CD8-positive, alpha-beta memory T cell (primary cell): ENCODE results near the gene TENT4B. TPM values are rescaled to one million over a fixed set of nuclear protein-coding genes. Genes with fewer than 3 reads are reported as not detected.
"Not testable (repeated sequence)": the region's sequence is repeated elsewhere in the genome, so short reads cannot be mapped to it uniquely, and the experiment has no call there.

ENCODE experiments used
- CTCF ChIA-PET: fragments of 350-600 bp; sonication (Branson Sonifier 250); formaldehyde crosslinking; loops from one replicate; lab custom pipeline; 2021; ENCODE audit warnings: antibody characterized with exemption; lab: Charles Lee
- POLR2A ChIA-PET: fragments of 350-600 bp; sonication (Branson Sonifier 250); formaldehyde crosslinking; loops from one replicate; lab custom pipeline; 2021; ENCODE audit warnings: antibody characterized with exemption; lab: Charles Lee
- DNase-seq, 5 donors: peaks; one replicate each; pipeline versions ENCODE4 v3.0.0 to v3.0.0-alpha.2; 2020 to 2022; ENCODE audit warnings: mixed read lengths in 1 of 5
- H3K27ac ChIP-seq: one replicate; pipeline ENCODE4 v1.7.0; 2013; ENCODE audit warnings: low read depth, mild to moderate bottlenecking, low read length, moderate library complexity
- H3K27me3 ChIP-seq: 2 replicates; pipeline ENCODE4 v1.7.0; 2013; ENCODE audit warnings: low read length, mild to moderate bottlenecking; ENCODE audit not compliant: insufficient read depth, poor library complexity, severe bottlenecking
- H3K36me3 ChIP-seq: 2 replicates; pipeline ENCODE4 v1.7.0; 2013; ENCODE audit warnings: mild to moderate bottlenecking, low read length, moderate library complexity; ENCODE audit not compliant: insufficient read depth
- H3K4me1 ChIP-seq: 2 replicates; pipeline ENCODE4 v1.7.0; 2013; ENCODE audit warnings: mild to moderate bottlenecking, low read length, moderate library complexity; ENCODE audit not compliant: insufficient read depth
- H3K4me3 ChIP-seq: 2 replicates; pipeline ENCODE4 v1.7.0; 2013; ENCODE audit warnings: mild to moderate bottlenecking, low read length
- H3K9me3 ChIP-seq: 2 replicates; pipeline ENCODE4 v1.7.0; 2013; ENCODE audit warnings: mild to moderate bottlenecking, low read length
- H3K27ac Mint-ChIP-seq, 8 donors: one replicate each; pipeline ENCODE4 v1.8.0; 2020 to 2021; ENCODE audit warnings: mixed read lengths in 8 of 8, mild to moderate bottlenecking in 6 of 8, inconsistent platforms in 3 of 8, moderate library complexity in 3 of 8
- H3K27me3 Mint-ChIP-seq, 2 donors: one replicate each; pipeline ENCODE4 v1.8.0; 2020 to 2021; ENCODE audit warnings: mixed read lengths in 2 of 2, mild to moderate bottlenecking in 1 of 2, moderate library complexity in 1 of 2
- H3K36me3 Mint-ChIP-seq, 3 donors: one replicate each; pipeline ENCODE4 v1.8.0; 2020 to 2021; ENCODE audit warnings: mixed read lengths in 3 of 3, inconsistent platforms in 1 of 3, mild to moderate bottlenecking in 1 of 3
- H3K4me1 Mint-ChIP-seq, 3 donors: one replicate each; pipeline ENCODE4 v1.8.0; 2020 to 2021; ENCODE audit warnings: mixed read lengths in 3 of 3, inconsistent platforms in 1 of 3, mild to moderate bottlenecking in 1 of 3
- H3K4me3 Mint-ChIP-seq, 7 donors: one replicate each; pipeline ENCODE4 v1.8.0; 2020 to 2021; ENCODE audit warnings: mixed read lengths in 7 of 7, mild to moderate bottlenecking in 6 of 7, moderate library complexity in 4 of 7, inconsistent platforms in 2 of 7
- H3K9me3 Mint-ChIP-seq, 5 donors: one replicate each; pipeline ENCODE4 v1.8.0; 2020 to 2022; ENCODE audit warnings: mixed read lengths in 5 of 5, mild to moderate bottlenecking in 3 of 5, moderate library complexity in 2 of 5, inconsistent platforms in 1 of 5
- polyA plus RNA-seq: library from polyadenylated mRNA; unstranded; fragments of 300-500 nt; fragmentation: Illumina TruSeq; gene quantifications from one replicate; pipeline ENCODE4 v1.2.3, GENCODE V29; 2021
- total RNA-seq, 2 experiments: library from RNA; stranded (reverse); gene quantifications; one replicate each; pipeline ENCODE4 v1.2.3, GENCODE V29; 2021

The TENT4B gene
- total and polyA plus RNA-seq, 3 experiments from 2014 or later: 5.6 to 23.0 (median 21.6) TPM

DNA sequence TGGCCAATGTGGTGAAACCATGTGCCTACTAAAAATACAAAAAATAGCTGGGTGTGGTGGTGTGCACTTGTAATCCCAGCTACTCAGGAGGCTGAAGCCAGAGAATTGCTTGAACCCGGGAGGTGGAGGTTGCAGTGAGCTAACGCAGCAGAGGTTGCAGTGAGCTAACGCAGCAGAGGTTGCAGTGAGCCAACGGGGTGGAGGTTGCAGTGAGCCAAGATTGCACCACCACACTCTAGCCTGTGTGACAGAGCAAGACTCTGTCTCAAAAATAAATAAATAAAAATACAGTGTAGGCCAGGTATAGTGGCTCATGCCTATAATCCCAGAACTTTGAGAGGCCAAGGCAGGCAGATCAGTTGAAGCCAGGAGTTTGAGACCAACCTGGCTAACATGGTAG lies 18.7 kb downstream of the TENT4B start:
- CTCF ChIA-PET: interaction anchor here (0.6 kb wide), 1 partner anchor 488 kb away, joined by 3 read pairs; no protein-coding TSS in a partner anchor

DNA sequence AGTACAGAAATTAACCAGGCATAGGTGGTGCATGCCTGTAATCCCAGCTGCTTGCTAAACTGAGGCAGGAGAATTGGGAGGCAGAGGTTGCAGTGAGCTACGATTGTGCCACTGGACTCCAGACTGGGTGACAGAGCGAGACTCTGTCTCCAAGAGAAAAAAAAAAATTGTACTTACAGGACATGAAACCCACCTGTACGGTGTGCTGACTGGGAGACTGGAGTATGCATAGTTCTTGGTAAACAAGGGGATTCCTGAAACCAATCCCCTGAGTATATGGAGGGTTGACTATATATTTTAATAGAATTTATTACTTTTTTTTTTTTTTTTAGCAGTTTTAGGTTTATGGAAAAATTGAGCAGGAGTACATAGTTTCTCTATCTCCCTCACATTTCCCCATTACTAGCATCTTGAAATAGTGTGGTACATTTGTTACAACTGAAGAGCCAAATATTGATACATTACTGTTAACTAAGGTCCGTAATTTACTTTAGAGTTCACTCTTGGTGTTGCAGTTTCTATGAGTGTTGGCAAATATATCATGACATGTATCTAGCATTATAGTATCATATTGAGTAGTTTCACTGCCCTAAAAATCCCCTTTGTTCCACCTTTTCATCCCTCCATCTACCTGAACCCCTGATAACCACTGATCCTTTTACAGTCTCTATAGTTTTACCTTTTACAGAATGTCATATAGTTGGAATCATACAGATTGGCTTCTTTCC lies 19.3 kb downstream of the TENT4B start:
- Mint-ChIP-seq H3K4me1 (peaks cover 51 to 77% (median 66%) of the 10 kb centered on the region in 3 donors), H3K27me3 (no peaks in the 10 kb centered on the region), H3K4me3 (no peak overlapping the region), H3K36me3 (peaks cover 0 to 22% (median 4%) of the 10 kb centered on the region in 3 donors), H3K9me3 (no peaks in the 10 kb centered on the region), H3K27ac (peak overlapping the region in 4 of 8 donors; percentile 6 to 20 (median 8))
- no peak overlapping the region for H3K4me3 ChIP-seq
- CTCF ChIA-PET: interaction anchor here (0.6 kb wide), 1 partner anchor 487 kb away, joined by 3 read pairs; no protein-coding TSS in a partner anchor
- H3K4me1 ChIP-seq: peaks cover 25% of the 10 kb centered on the region
- no peak for DNase-seq
- POLR2A ChIA-PET: no interaction called here
- no peak overlapping the region for H3K27ac ChIP-seq
- H3K27me3 ChIP-seq: no peaks in the 10 kb centered on the region
- no peaks in the 10 kb centered on the region for H3K36me3 ChIP-seq
- H3K9me3 ChIP-seq: no peaks in the 10 kb centered on the region

More for the DNA sequence above, 18.7 kb downstream of the TENT4B start:
- H3K4me3 Mint-ChIP-seq: peak overlapping the region in 2 of 7 donors; percentile 31 to 32
- H3K4me3 ChIP-seq, H3K27me3 Mint-ChIP-seq, H3K9me3 Mint-ChIP-seq, H3K36me3 ChIP-seq, DNase-seq, H3K27ac ChIP-seq, H3K27me3 ChIP-seq, POLR2A ChIA-PET, H3K9me3 ChIP-seq: not testable (repeated sequence)
- H3K36me3 Mint-ChIP-seq: peaks cover 0 to 21% (median 4%) of the 10 kb centered on the region in 3 donors
- H3K4me1 Mint-ChIP-seq: peaks cover 54 to 78% (median 66%) of the 10 kb centered on the region in 3 donors
- peaks cover 26% of the 10 kb centered on the region for H3K4me1 ChIP-seq
- H3K27ac Mint-ChIP-seq: peak overlapping the region in 1 of 8 donors; percentile 33

DNA sequence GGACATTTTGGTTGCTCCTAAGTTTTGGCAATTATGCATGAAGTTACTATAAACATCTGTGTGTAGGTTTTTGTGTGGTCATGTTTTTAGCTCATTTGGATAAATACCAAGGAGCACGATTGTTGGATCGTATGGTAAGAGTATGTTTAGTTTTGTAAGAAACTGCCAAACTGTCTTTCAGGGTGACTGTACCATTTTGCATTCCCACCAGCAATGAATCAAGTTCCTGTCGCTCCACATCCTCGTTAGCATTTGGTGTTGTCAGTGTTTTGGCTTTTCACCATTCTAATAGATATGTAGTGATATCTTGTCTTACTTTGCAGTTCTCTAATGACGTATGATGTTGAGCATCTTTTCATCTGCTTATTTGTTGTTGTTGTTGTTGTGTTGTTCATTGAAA lies 20.2 kb downstream of the TENT4B start:
- CTCF ChIA-PET: interaction anchor here (1.1 kb wide), 1 partner anchor 148 kb away, joined by 3 read pairs; the partner anchor contains the start of gene CNEP1R1
- POLR2A ChIA-PET: no interaction called here
- H3K36me3 ChIP-seq: no peaks in the 10 kb centered on the region
- Mint-ChIP-seq H3K27me3 (no peaks in the 10 kb centered on the region), H3K27ac (peak overlapping the region in 2 of 8 donors; percentile 6 to 22), H3K36me3 (peaks cover 0 to 23% (median 4%) of the 10 kb centered on the region in 3 donors), H3K4me1 (peaks cover 51 to 79% (median 68%) of the 10 kb centered on the region in 3 donors), H3K4me3 (no peak overlapping the region), H3K9me3 (no peaks in the 10 kb centered on the region)
- no peak for DNase-seq
- H3K27ac ChIP-seq: no peak overlapping the region
- peaks cover 29% of the 10 kb centered on the region for H3K4me1 ChIP-seq
- no peaks in the 10 kb centered on the region for H3K27me3 ChIP-seq
- no peaks in the 10 kb centered on the region for H3K9me3 ChIP-seq
- H3K4me3 ChIP-seq: no peak overlapping the region

DNA sequence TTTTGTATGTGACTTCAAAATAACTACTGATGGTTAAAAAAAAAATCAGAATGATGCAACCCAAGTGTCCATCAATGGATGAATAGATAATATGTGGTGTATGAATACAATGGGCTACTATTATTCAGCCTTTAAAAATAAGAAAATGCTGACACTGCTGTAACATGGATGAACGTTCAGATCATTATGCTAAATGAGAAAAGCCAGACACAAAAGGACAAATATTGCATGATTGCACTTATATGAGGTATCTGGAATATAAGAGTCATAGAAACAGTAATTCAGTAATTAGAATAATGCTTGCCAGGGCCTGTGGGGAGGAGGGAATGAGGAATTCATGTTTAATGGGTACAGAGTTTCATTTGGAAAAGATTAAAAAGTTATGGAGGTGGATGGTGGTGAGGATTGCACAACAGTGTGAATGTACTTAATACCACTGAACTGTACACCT lies 25.4 kb downstream of the TENT4B start:
- Histone ChIP-seq H3K36me3 (no peaks in the 10 kb centered on the region), H3K4me3 (no peak overlapping the region), H3K27me3 (no peaks in the 10 kb centered on the region), H3K9me3 (no peaks in the 10 kb centered on the region), H3K4me1 (peaks cover 23% of the 10 kb centered on the region), H3K27ac (no peak overlapping the region)
- CTCF ChIA-PET: no interaction called here
- Mint-ChIP-seq H3K9me3 (no peaks in the 10 kb centered on the region), H3K27ac (peak overlapping the region in 1 of 8 donors; percentile 5), H3K36me3 (peaks cover 0 to 24% (median 2%) of the 10 kb centered on the region in 3 donors), H3K27me3 (no peaks in the 10 kb centered on the region), H3K4me3 (no peak overlapping the region), H3K4me1 (peaks cover 45 to 73% (median 64%) of the 10 kb centered on the region in 3 donors)
- DNase-seq: no peak
- POLR2A ChIA-PET: interaction anchor here (0.6 kb wide), 1 partner anchor 18 kb away, joined by 3 read pairs; no protein-coding TSS in a partner anchor

DNA sequence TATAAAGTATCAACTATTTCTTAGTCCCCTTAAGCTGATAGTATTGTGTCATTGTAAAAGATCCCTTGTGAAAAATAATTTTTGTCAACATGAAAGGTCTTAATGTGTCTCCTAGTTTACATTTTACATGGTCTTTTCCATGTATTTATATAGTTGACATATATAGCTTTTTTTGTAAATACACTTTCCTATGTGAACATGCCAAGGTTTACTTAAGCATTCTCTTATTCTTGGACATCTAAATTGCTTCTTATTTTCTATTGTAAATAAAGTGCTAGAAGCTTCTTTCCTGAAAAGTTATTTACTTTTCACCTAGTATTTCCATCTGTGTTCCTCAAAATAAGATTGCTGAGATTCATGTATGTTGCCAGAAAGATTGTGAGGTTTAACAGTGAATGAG lies 29.3 kb downstream of the TENT4B start:
- peaks cover 50 to 80% (median 67%) of the 10 kb centered on the region in 3 donors for H3K4me1 Mint-ChIP-seq
- ChIA-PET CTCF (no interaction called here), POLR2A (no interaction called here)
- H3K4me3 Mint-ChIP-seq: no peak overlapping the region
- DNase-seq: no peak
- H3K27me3 Mint-ChIP-seq: no peaks in the 10 kb centered on the region
- Histone ChIP-seq H3K4me3 (no peak overlapping the region), H3K4me1 (peaks cover 20% of the 10 kb centered on the region), H3K36me3 (no peaks in the 10 kb centered on the region), H3K27ac (no peak overlapping the region), H3K9me3 (no peaks in the 10 kb centered on the region), H3K27me3 (no peaks in the 10 kb centered on the region)
- H3K36me3 Mint-ChIP-seq: peaks cover 0 to 9% (median 2%) of the 10 kb centered on the region in 3 donors
- H3K9me3 Mint-ChIP-seq: no peaks in the 10 kb centered on the region
- H3K27ac Mint-ChIP-seq: peak overlapping the region in 4 of 8 donors; percentile 22 to 50 (median 34)

GRCh38 chr16:50183316-50183715 lies 30.2 kb downstream of the TENT4B start:
- ChIA-PET CTCF (no interaction called here), POLR2A (no interaction called here)
- Mint-ChIP-seq H3K9me3 (no peaks in the 10 kb centered on the region), H3K4me3 (no peak overlapping the region), H3K27ac (peak overlapping the region in 3 of 8 donors; percentile 32 to 80 (median 48)), H3K36me3 (peaks cover 0 to 8% (median 2%) of the 10 kb centered on the region in 3 donors), H3K27me3 (no peaks in the 10 kb centered on the region), H3K4me1 (peaks cover 48 to 76% (median 66%) of the 10 kb centered on the region in 3 donors)
- no peaks in the 10 kb centered on the region for H3K9me3 ChIP-seq
- no peak overlapping the region for H3K4me3 ChIP-seq
- H3K36me3 ChIP-seq: no peaks in the 10 kb centered on the region
- no peak for DNase-seq
- no peak overlapping the region for H3K27ac ChIP-seq
- peaks cover 19% of the 10 kb centered on the region for H3K4me1 ChIP-seq
- no peaks in the 10 kb centered on the region for H3K27me3 ChIP-seq

DNA sequence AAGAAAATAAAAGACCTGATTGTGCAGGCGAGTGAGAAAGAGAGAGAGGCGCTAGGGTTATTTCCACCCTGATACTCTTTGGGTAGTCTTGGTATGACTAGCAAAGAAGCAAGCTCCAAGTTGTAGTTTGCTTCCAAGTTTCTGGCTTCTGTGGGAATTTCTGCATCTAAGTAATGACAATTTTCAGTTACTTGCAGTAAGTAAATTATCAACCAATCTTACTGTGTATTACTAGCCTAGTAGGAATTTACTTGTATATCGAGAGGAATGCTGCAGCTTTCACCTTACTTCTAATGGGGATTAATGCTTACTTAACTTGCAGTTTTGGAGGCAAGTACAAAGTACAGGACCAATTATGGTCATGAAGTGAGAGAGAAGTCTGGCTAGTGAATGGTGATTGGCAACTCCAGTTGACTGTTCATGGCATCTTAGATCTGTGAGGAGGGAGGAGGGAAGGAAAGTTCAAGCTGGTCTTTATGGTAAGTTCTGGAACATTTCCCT lies 31.9 kb downstream of the TENT4B start:
- H3K27ac ChIP-seq: no peak overlapping the region
- POLR2A ChIA-PET: no interaction called here
- CTCF ChIA-PET: no interaction called here

More for the DNA sequence above, 31.9 kb downstream of the TENT4B start:
- peak overlapping the region in 3 of 8 donors; percentile 8 to 58 (median 34) for H3K27ac Mint-ChIP-seq
- no peak overlapping the region for H3K4me3 Mint-ChIP-seq
- H3K36me3 Mint-ChIP-seq: peaks cover 0 to 6% (median 2%) of the 10 kb centered on the region in 3 donors
- H3K9me3 Mint-ChIP-seq: no peaks in the 10 kb centered on the region
- H3K4me1 Mint-ChIP-seq: peaks cover 54 to 78% (median 65%) of the 10 kb centered on the region in 3 donors
- Histone ChIP-seq H3K4me3 (no peak overlapping the region), H3K4me1 (peaks cover 17% of the 10 kb centered on the region), H3K9me3 (no peaks in the 10 kb centered on the region), H3K27me3 (no peaks in the 10 kb centered on the region), H3K36me3 (no peaks in the 10 kb centered on the region)
- no peak for DNase-seq
- H3K27me3 Mint-ChIP-seq: no peaks in the 10 kb centered on the region
